Left lung (tissue), 10 donors: ENCODE results near the gene AKAP7. TPM values are rescaled to one million over a fixed set of nuclear protein-coding genes. Genes with fewer than 3 reads are reported as not detected.
A peak's percentile ranks its signal among the peaks of the same experiment; 100 is the strongest.

Experiments used
- ATAC-seq: fragments of 200-7000 bp; cut with Tn5 transposase; one replicate; pipeline ENCODE4 v1.9.1; 2020; ENCODE audit warnings: moderate library complexity
- DNase-seq, 4 donors: peaks; one replicate each; pipeline ENCODE4 v3.0.0-alpha.2; 2013 to 2020
- H3K27ac ChIP-seq, 2 donors: fragments of 200-600 bp; sonication (generic) in 1 of 2; one replicate each; pipeline versions ENCODE4 v1.5.0 to v1.8.0; 2020 to 2021
- H3K27me3 ChIP-seq, 2 donors: fragments of 200-600 bp; sonication (generic) in 1 of 2; one replicate each; pipeline versions ENCODE4 v1.5.0 to v1.8.0; 2020 to 2021
- H3K36me3 ChIP-seq, 2 donors: fragments of 200-600 bp; sonication (generic) in 1 of 2; one replicate each; pipeline versions ENCODE4 v1.5.0 to v1.8.0; 2020 to 2021
- H3K4me1 ChIP-seq, 2 donors: fragments of 200-600 bp; one replicate each; pipeline ENCODE4 v1.8.0; 2021
- H3K4me3 ChIP-seq, 2 donors: fragments of 200-600 bp; sonication (generic) in 1 of 2; one replicate each; pipeline versions ENCODE4 v1.5.0 to v1.8.0; 2020 to 2021; ENCODE audit warnings: mild to moderate bottlenecking in 1 of 2
- H3K9me3 ChIP-seq, 2 donors: fragments of 200-600 bp; sonication (generic) in 1 of 2; one replicate each; pipeline versions ENCODE4 v1.5.0 to v1.8.0; 2020 to 2021
- CTCF ChIP-seq, 2 donors: fragments of 200-600 bp; sonication (generic) in 1 of 2; IDR thresholded peaks; one replicate each; pipeline versions ENCODE4 v1.5.0 to v1.8.0; 2021; ENCODE audit warnings: antibody characterized with exemption in 2 of 2
- intact Hi-C, 2 donors: fragments of 100-400 bp; cut with DNase I; formaldehyde crosslinking; loops; one replicate each; pipeline versions ENCODE4 v1.11.2 to v1.14.2; 2022
- polyA plus RNA-seq, 6 donors: library from polyadenylated mRNA; unstranded; fragments of 120-200 nt; gene quantifications; one replicate each; pipeline ENCODE4 v1.2.1, GENCODE V29; 2013; ENCODE audit not compliant: insufficient read length in 6 of 6
- total RNA-seq, 2 donors: library from RNA; stranded (reverse); fragmentation: NEBNext Ultra II Directional; extraction: Animal tissue kit (Norgen Biotek cat#: 25700); gene quantifications; one replicate each; pipeline ENCODE4 v1.2.1, GENCODE V29; 2021
- donor health status: DM: no; HTN: yes; CAD: no.
- donor health status: DM: no; HTN: no; CAD: no.

Gene AKAP7
- total and polyA plus RNA-seq, 8 donors = 9.3 to 28.2 (median 21.2) TPM

DNA sequence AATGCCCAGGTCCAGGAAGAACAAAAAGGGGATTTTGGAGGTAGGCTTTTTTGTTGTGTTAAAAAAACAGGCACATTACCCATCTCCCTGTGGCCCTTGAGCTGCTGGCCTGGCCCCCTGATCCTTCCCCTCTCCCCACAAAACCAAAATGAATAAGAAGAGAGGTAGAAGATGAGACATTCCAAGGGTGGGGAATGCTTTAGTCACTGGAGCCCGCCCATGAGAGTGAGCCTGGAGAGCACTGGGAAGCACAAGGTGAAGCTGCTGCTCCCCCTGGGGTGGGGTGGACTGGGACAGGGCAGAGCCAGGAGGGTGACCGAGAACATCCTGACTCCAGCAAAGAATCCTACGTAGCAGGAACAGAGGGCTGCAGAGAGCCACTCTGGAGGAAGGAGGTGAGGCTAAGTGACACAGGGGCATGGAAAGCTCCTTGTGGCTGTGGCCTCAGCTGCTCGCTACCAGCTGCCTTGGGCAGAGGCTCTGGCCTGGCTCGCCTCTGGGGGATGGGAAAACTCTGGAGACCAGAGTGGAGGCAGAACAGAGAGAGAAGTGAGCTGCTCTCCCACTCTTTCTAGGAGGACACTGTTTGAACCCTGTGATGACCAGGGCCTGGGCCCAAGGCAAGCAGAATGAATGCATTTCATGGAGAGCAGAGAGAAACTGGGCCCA lies 48.3 kb downstream of the AKAP7 start:
- Histone ChIP-seq H3K36me3 (peaks cover 0 to 18% of the 10 kb centered on the region in 2 donors), H3K9me3 (no peaks in the 10 kb centered on the region), H3K27me3 (no peaks in the 10 kb centered on the region), H3K27ac (no peak overlapping the region), H3K4me1 (no peaks in the 10 kb centered on the region), H3K4me3 (no peak overlapping the region)
- intact Hi-C loops = loop anchor here in 1 of 2 donors (10.0 kb wide), 1 partner anchor 351 kb away; no protein-coding TSS in a partner anchor
- TF ChIP-seq CTCF (IDR thresholded peaks at IDR 0.05) = no peak
- DNase-seq (peak in 1 of 4 donors; percentile 60), ATAC-seq (no peak)

DNA sequence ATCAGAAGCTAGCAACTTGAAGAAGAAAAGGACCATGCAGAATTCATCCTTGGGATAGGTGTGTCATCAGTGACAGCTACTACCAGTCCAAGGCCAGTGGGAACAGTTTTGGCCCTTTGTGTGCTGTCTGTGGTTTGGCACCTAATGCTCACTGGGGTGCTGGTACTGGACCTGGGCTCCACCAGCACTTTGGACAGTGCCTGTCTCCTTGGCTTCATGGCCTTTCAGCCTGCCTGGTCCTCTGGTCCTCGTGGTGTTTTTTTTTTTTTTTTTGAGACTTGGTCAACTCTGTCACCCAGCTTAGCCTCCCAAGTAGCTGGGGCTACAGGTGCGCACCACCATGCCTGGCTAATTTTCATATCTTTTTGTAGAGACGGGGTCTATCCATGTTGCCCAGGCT lies 56.3 kb downstream of the AKAP7 start:
- H3K4me3 ChIP-seq = no peak overlapping the region
- H3K9me3 ChIP-seq = peaks cover 0 to 22% of the 10 kb centered on the region in 2 donors
- no peaks in the 10 kb centered on the region for H3K4me1 ChIP-seq
- no peaks in the 10 kb centered on the region for H3K36me3 ChIP-seq
- no peak for ATAC-seq
- intact Hi-C loops = no loop called here
- TF ChIP-seq CTCF (IDR thresholded peaks at IDR 0.05) = no peak
- no peak overlapping the region for H3K27ac ChIP-seq
- no peaks in the 10 kb centered on the region for H3K27me3 ChIP-seq
- DNase-seq = no peak

GRCh38 chr6:131197716-131198115 lies 62.4 kb downstream of the AKAP7 start:
- ATAC-seq = no peak
- no peak for TF ChIP-seq CTCF (IDR thresholded peaks at IDR 0.05)
- Histone ChIP-seq H3K36me3 (no peaks in the 10 kb centered on the region), H3K9me3 (peaks cover 0 to 13% of the 10 kb centered on the region in 2 donors), H3K27me3 (no peaks in the 10 kb centered on the region), H3K4me3 (no peak overlapping the region), H3K4me1 (peaks cover 0 to 8% of the 10 kb centered on the region in 2 donors), H3K27ac (no peak overlapping the region)
- DNase-seq = no peak
- intact Hi-C loops = no loop called here

GRCh38 chr6:131199568-131200272 lies 64.5 kb downstream of the AKAP7 start:
- ATAC-seq = peak; percentile 99

More at GRCh38 chr6:131199568-131200272, 64.5 kb downstream of the AKAP7 start:
- TF ChIP-seq CTCF (IDR thresholded peaks at IDR 0.05) = peak; percentile 56 to 60
- H3K4me1 ChIP-seq = peaks cover 0 to 8% of the 10 kb centered on the region in 2 donors
- H3K27me3 ChIP-seq = no peaks in the 10 kb centered on the region
- intact Hi-C loops = no loop called here
- H3K27ac ChIP-seq = peak overlapping the region in 1 of 2 donors; percentile 62
- no peaks in the 10 kb centered on the region for H3K36me3 ChIP-seq
- no peak overlapping the region for H3K4me3 ChIP-seq
- peak in 2 of 4 donors; percentile 26 to 50 for DNase-seq
- H3K9me3 ChIP-seq = no peaks in the 10 kb centered on the region
